ENCODE results near the gene ARHGAP18. TPM values are rescaled to one million over a fixed set of nuclear protein-coding genes. Genes with fewer than 3 reads are reported as not detected.
A peak's percentile ranks its signal among the peaks of the same experiment; 100 is the strongest.

Gene ARHGAP18
- total RNA-seq, 3 donors from 2014 or later (not counting 1 experiment from before 2014, with no cell fraction given): 11.5 to 12.5 (median 11.8) TPM

GRCh38 chr6:129744880-129745237 is 34.9 kb upstream of the ARHGAP18 start:
- ATAC-seq (no peak), DNase-seq (no peak)
- Mint-ChIP-seq H3K27ac (peak overlapping the region in 1 of 2 donors; percentile 55), H3K36me3 (no peaks in the 10 kb centered on the region), H3K4me3 (no peak overlapping the region), H3K27me3 (ENCODE audit: low read depth in 2 of 2) (no peaks in the 10 kb centered on the region), H3K4me1 (peaks cover 19 to 23% of the 10 kb centered on the region in 2 donors), H3K9me3 (no peaks in the 10 kb centered on the region)
- intact Hi-C loops (cut with micrococcal nuclease): no loop called here
- no peak overlapping the region for H3K27ac ChIP-seq (ENCODE audit: low read length)
- no peaks in the 10 kb centered on the region for H3K9me3 ChIP-seq (ENCODE audit: control insufficient read depth, insufficient read depth, low read length)
- no peaks in the 10 kb centered on the region for H3K36me3 ChIP-seq (ENCODE audit: control insufficient read depth, insufficient read depth, low read length)
- H3K27me3 ChIP-seq (ENCODE audit: control insufficient read depth, insufficient read depth, low read length): no peaks in the 10 kb centered on the region
- peaks cover 16% of the 10 kb centered on the region for H3K4me1 ChIP-seq (ENCODE audit: control insufficient read depth, insufficient read depth, low read length)
- no peak for TF ChIP-seq CTCF (IDR thresholded peaks at IDR 0.05)
- WGBS (ENCODE audit: insufficient coverage): 92% methylated on average over 6 of the region's 6 CpGs
- H3K4me3 ChIP-seq (ENCODE audit: low read length): no peak overlapping the region

- intact Hi-C loops (cut with micrococcal nuclease): no loop called here
- H3K27ac Mint-ChIP-seq: peak overlapping the region in 1 of 2 donors; percentile 55
- peaks cover 14 to 18% of the 10 kb centered on the region in 2 donors for H3K4me1 Mint-ChIP-seq
These were observed 34.4 kb upstream of the ARHGAP18 start for GRCh38 chr6:129744201-129744879.

GRCh38 chr6:129740013-129740412 is 30.0 kb upstream of the ARHGAP18 start:
- no peak for DNase-seq
- H3K27me3 Mint-ChIP-seq (ENCODE audit: low read depth in 2 of 2): no peaks in the 10 kb centered on the region
- peaks cover 0 to 10% of the 10 kb centered on the region in 2 donors for H3K4me1 Mint-ChIP-seq
- no peaks in the 10 kb centered on the region for H3K4me1 ChIP-seq (ENCODE audit: control insufficient read depth, insufficient read depth, low read length)
- no peaks in the 10 kb centered on the region for H3K36me3 ChIP-seq (ENCODE audit: control insufficient read depth, insufficient read depth, low read length)
- no CpG with 5 or more reads among the region's 1 CpG for WGBS (ENCODE audit: insufficient coverage)
- no peak overlapping the region for H3K4me3 ChIP-seq (ENCODE audit: low read length)
- H3K27ac ChIP-seq (ENCODE audit: low read length): no peak overlapping the region
- no peak for ATAC-seq
- no peak overlapping the region for H3K27ac Mint-ChIP-seq
- H3K4me3 Mint-ChIP-seq: no peak overlapping the region
- H3K27me3 ChIP-seq (ENCODE audit: control insufficient read depth, insufficient read depth, low read length): no peaks in the 10 kb centered on the region
- no peaks in the 10 kb centered on the region for H3K9me3 ChIP-seq (ENCODE audit: control insufficient read depth, insufficient read depth, low read length)
- intact Hi-C loops (cut with micrococcal nuclease): no loop called here
- no peaks in the 10 kb centered on the region for H3K9me3 Mint-ChIP-seq
- no peaks in the 10 kb centered on the region for H3K36me3 Mint-ChIP-seq
- TF ChIP-seq CTCF (IDR thresholded peaks at IDR 0.05): no peak

More at GRCh38 chr6:129744201-129744879, 34.4 kb upstream of the ARHGAP18 start:
- Histone ChIP-seq H3K36me3 (ENCODE audit: control insufficient read depth, insufficient read depth, low read length) (no peaks in the 10 kb centered on the region), H3K9me3 (ENCODE audit: control insufficient read depth, insufficient read depth, low read length) (no peaks in the 10 kb centered on the region), H3K4me3 (ENCODE audit: low read length) (no peak overlapping the region), H3K27ac (ENCODE audit: low read length) (no peak overlapping the region), H3K4me1 (ENCODE audit: control insufficient read depth, insufficient read depth, low read length) (peaks cover 11% of the 10 kb centered on the region), H3K27me3 (ENCODE audit: control insufficient read depth, insufficient read depth, low read length) (no peaks in the 10 kb centered on the region)
- ATAC-seq (no peak), DNase-seq (no peak)
- no peak for TF ChIP-seq CTCF (IDR thresholded peaks at IDR 0.05)
- WGBS (ENCODE audit: insufficient coverage): 78% methylated on average over 3 of the region's 4 CpGs
- Mint-ChIP-seq H3K4me3 (no peak overlapping the region), H3K27me3 (ENCODE audit: low read depth in 2 of 2) (no peaks in the 10 kb centered on the region), H3K9me3 (no peaks in the 10 kb centered on the region), H3K36me3 (no peaks in the 10 kb centered on the region)

- Mint-ChIP-seq H3K27ac (no peak overlapping the region), H3K36me3 (no peaks in the 10 kb centered on the region), H3K9me3 (no peaks in the 10 kb centered on the region), H3K4me1 (peaks cover 0 to 5% of the 10 kb centered on the region in 2 donors), H3K4me3 (no peak overlapping the region), H3K27me3 (ENCODE audit: low read depth in 2 of 2) (no peaks in the 10 kb centered on the region)
- no peaks in the 10 kb centered on the region for H3K9me3 ChIP-seq (ENCODE audit: control insufficient read depth, insufficient read depth, low read length)
- H3K27me3 ChIP-seq (ENCODE audit: control insufficient read depth, insufficient read depth, low read length): no peaks in the 10 kb centered on the region
- H3K4me1 ChIP-seq (ENCODE audit: control insufficient read depth, insufficient read depth, low read length): no peaks in the 10 kb centered on the region
- TF ChIP-seq CTCF (IDR thresholded peaks at IDR 0.05): no peak
- no peak for DNase-seq
- no peak overlapping the region for H3K4me3 ChIP-seq (ENCODE audit: low read length)
- WGBS (ENCODE audit: insufficient coverage): 97% methylated on average over 1 of the region's 2 CpGs
- no peak for ATAC-seq
- no peak overlapping the region for H3K27ac ChIP-seq (ENCODE audit: low read length)
- no peaks in the 10 kb centered on the region for H3K36me3 ChIP-seq (ENCODE audit: control insufficient read depth, insufficient read depth, low read length)
- intact Hi-C loops (cut with micrococcal nuclease): no loop called here
These were observed 26.1 kb upstream of the ARHGAP18 start for GRCh38 chr6:129736105-129736504.
